Spleen (tissue), 11 donors: Measurements from ENCODE around the gene ADAM11. TPM values are rescaled to one million over a fixed set of nuclear protein-coding genes. Genes with fewer than 3 reads are reported as not detected.

Source experiments
- DNase-seq: peaks from one replicate; pipeline ENCODE4 v3.0.0-alpha.2; 2020
- H3K27ac ChIP-seq, 8 donors: fragments of 200-600 bp; sonication (generic) in 7 of 8; 1 replicate in 4 of 8; 2 replicates in 4 of 8; pipeline versions ENCODE4 v1.5.0 to v1.8.0; 2016 to 2021; ENCODE audit warnings: inconsistent platforms in 4 of 8, mild to moderate bottlenecking in 4 of 8, moderate library complexity in 1 of 8
- H3K27me3 ChIP-seq, 7 donors: fragments of 200-600 bp; sonication (generic) in 6 of 7; replicated peaks in 1 of 7; 1 replicate in 4 of 7; 2 replicates in 3 of 7; pipeline versions ENCODE4 v1.5.0 to v1.8.0; 2016 to 2021; ENCODE audit warnings: inconsistent platforms in 3 of 7, mild to moderate bottlenecking in 1 of 7
- H3K36me3 ChIP-seq, 6 donors: fragments of 200-600 bp; sonication (generic) in 5 of 6; 1 replicate in 4 of 6; 2 replicates in 2 of 6; pipeline versions ENCODE4 v1.5.0 to v1.8.0; 2016 to 2021; ENCODE audit warnings: inconsistent platforms in 2 of 6
- H3K4me1 ChIP-seq, 6 donors: fragments of 200-600 bp; sonication (generic) in 5 of 6; 1 replicate in 3 of 6; 2 replicates in 3 of 6; pipeline versions ENCODE4 v1.5.0 to v1.8.0; 2016 to 2021; ENCODE audit warnings: inconsistent platforms in 3 of 6
- H3K4me3 ChIP-seq, 8 donors: fragments of 200-600 bp; sonication (generic) in 7 of 8; 1 replicate in 4 of 8; 2 replicates in 4 of 8; pipeline versions ENCODE4 v1.5.0 to v1.8.0; 2016 to 2021; ENCODE audit warnings: inconsistent platforms in 4 of 8, mild to moderate bottlenecking in 4 of 8, moderate library complexity in 2 of 8
- H3K9me3 ChIP-seq, 8 donors: fragments of 200-600 bp; sonication (generic) in 7 of 8; 1 replicate in 4 of 8; 2 replicates in 4 of 8; pipeline versions ENCODE4 v1.5.0 to v1.8.0; 2016 to 2021; ENCODE audit warnings: inconsistent platforms in 4 of 8
- CTCF ChIP-seq, 11 experiments: fragments of 200-600 bp in 7 of 11; fragments of 450-650 bp in 4 of 11; sonication (generic) in 4 of 11; IDR thresholded peaks in 8 of 11; conservative IDR thresholded peaks in 3 of 11; 1 replicate in 7 of 11; 2 replicates in 4 of 11; pipeline versions ENCODE4 v1.4.0 to v1.8.0; 2016 to 2021; ENCODE audit warnings: antibody characterized with exemption in 11 of 11, inconsistent platforms in 4 of 11, mild to moderate bottlenecking in 1 of 11
- POLR2A ChIP-seq, 3 donors: fragments of 450-650 bp; IDR thresholded peaks; one replicate each; pipeline ENCODE4 v1.5.1; 2017; ENCODE audit warnings: antibody characterized with exemption in 3 of 3, mild to moderate bottlenecking in 1 of 3
- POLR2AphosphoS5 ChIP-seq, 3 donors: sonication (generic); formaldehyde crosslinking; IDR thresholded peaks; one replicate each; pipeline ENCODE4 v1.5.1; 2017; ENCODE audit warnings: antibody characterized with exemption in 3 of 3
- WGBS, 5 donors: extraction: QIAGEN DNeasy Blood & Tissue Kit in 3 of 5; methylation state at CpG; one replicate each; pipeline versions ENCODE4 v1.1.5 to v1.1.7; 2013 to 2018; 5-methylcytosine and 5-hydroxymethylcytosine counted together
- intact Hi-C: fragments of 100-400 bp; cut with DNase I; formaldehyde crosslinking; loops from one replicate; pipeline ENCODE4 v1.15.0; 2023; ENCODE audit warnings: low total_unique reads
- polyA plus RNA-seq, 3 donors: library from polyadenylated mRNA; stranded (reverse); fragments of 200-250 nt; gene quantifications; one replicate each; pipeline ENCODE4 v1.2.1, GENCODE V29; 2013
- total RNA-seq, 7 donors: library from RNA; depleted of rRNA in 3 of 7; stranded (reverse); fragments of >200 nt in 3 of 7; fragmentation: NEBNext Ultra II Directional in 4 of 7; extraction: Animal tissue kit (Norgen Biotek cat#: 25700) in 4 of 7; gene quantifications; one replicate each; pipeline versions ENCODE4 v1.1.0 to v1.2.1, GENCODE V29; 2016 to 2021
- donor health status: healthy with polysubstance abuse.
- donor health status: DM: no; HTN: no; CAD: no; lungs with moderate emphysema.
- donor health status: DM: no; HTN: no; CAD: no.
- donor health status: Bipolar disorder and iron deficiency.
- donor health status: healthy.
- donor health status: DM: no; HTN: no; CAD: no.
- donor health status: DM: yes; HTN: yes; CAD: no.

Gene ADAM11
- total and polyA plus RNA-seq, 10 donors = 0.10 to 0.79 (median 0.29) TPM; not detected in 1

GRCh38 chr17:44749980-44750318 lies 8.8 kb upstream of the ADAM11 start:
- WGBS, 5 donors = 70 to 82% (median 73%) methylated on average over 9 of the region's 9 CpGs
- intact Hi-C loops = no loop called here
- H3K27me3 ChIP-seq = no peaks in the 10 kb centered on the region
- H3K9me3 ChIP-seq = no peaks in the 10 kb centered on the region
- H3K36me3 ChIP-seq = peaks cover 0 to 61% (median 24%) of the 10 kb centered on the region in 6 donors
- peak overlapping the region in 1 of 8 donors; percentile 31 for H3K4me3 ChIP-seq
- TF ChIP-seq POLR2AphosphoS5 (IDR thresholded peaks at IDR 0.05) = no peak
- TF ChIP-seq POLR2A (IDR thresholded peaks at IDR 0.05) = no peak
- TF ChIP-seq CTCF (IDR thresholded peaks at IDR 0.05 in 8 of 11, conservative IDR thresholded peaks at IDR 0.05 in 3 of 11) = no peak
- no peak for DNase-seq
- H3K4me1 ChIP-seq = no peaks in the 10 kb centered on the region
- H3K27ac ChIP-seq = no peak overlapping the region

- H3K27me3 ChIP-seq = peaks cover 0 to 7% (median 0%) of the 10 kb centered on the region in 7 donors
- DNase-seq = no peak
- 81 to 87% (median 85%) methylated on average over 7 of the region's 7 CpGs for WGBS, 5 donors
- intact Hi-C loops = no loop called here
- TF ChIP-seq CTCF (IDR thresholded peaks at IDR 0.05 in 8 of 11, conservative IDR thresholded peaks at IDR 0.05 in 3 of 11) (no peak), POLR2AphosphoS5 (IDR thresholded peaks at IDR 0.05) (no peak), POLR2A (IDR thresholded peaks at IDR 0.05) (no peak)
- no peak overlapping the region for H3K27ac ChIP-seq
- no peaks in the 10 kb centered on the region for H3K4me1 ChIP-seq
- H3K9me3 ChIP-seq = no peaks in the 10 kb centered on the region
- H3K4me3 ChIP-seq = no peak overlapping the region
- peaks cover 0 to 61% (median 24%) of the 10 kb centered on the region in 6 donors for H3K36me3 ChIP-seq
These were observed 7.5 kb upstream of the ADAM11 start for GRCh38 chr17:44751331-44751730.

- intact Hi-C loops = no loop called here
- DNase-seq = no peak
- Histone ChIP-seq H3K4me1 (no peaks in the 10 kb centered on the region), H3K27ac (no peak overlapping the region), H3K4me3 (no peak overlapping the region), H3K27me3 (peaks cover 0 to 10% (median 0%) of the 10 kb centered on the region in 7 donors), H3K9me3 (no peaks in the 10 kb centered on the region), H3K36me3 (peaks cover 0 to 56% (median 24%) of the 10 kb centered on the region in 6 donors)
- TF ChIP-seq POLR2AphosphoS5 (IDR thresholded peaks at IDR 0.05) (no peak), CTCF (IDR thresholded peaks at IDR 0.05 in 8 of 11, conservative IDR thresholded peaks at IDR 0.05 in 3 of 11) (no peak), POLR2A (IDR thresholded peaks at IDR 0.05) (no peak)
- 92 to 95% (median 94%) methylated on average over 10 of the region's 10 CpGs for WGBS, 5 donors
These were observed 7.0 kb upstream of the ADAM11 start for GRCh38 chr17:44751806-44752205.

GRCh38 chr17:44752953-44753861 lies 5.6 kb upstream of the ADAM11 start:
- intact Hi-C loops = no loop called here
- peaks cover 0 to 24% (median 3%) of the 10 kb centered on the region in 7 donors for H3K27me3 ChIP-seq
- no peak overlapping the region for H3K4me3 ChIP-seq
- TF ChIP-seq POLR2A (IDR thresholded peaks at IDR 0.05) (no peak), POLR2AphosphoS5 (IDR thresholded peaks at IDR 0.05) (no peak), CTCF (IDR thresholded peaks at IDR 0.05 in 8 of 11, conservative IDR thresholded peaks at IDR 0.05 in 3 of 11) (no peak)
- peaks cover 0 to 42% (median 14%) of the 10 kb centered on the region in 6 donors for H3K36me3 ChIP-seq
- DNase-seq = no peak
- H3K27ac ChIP-seq = no peak overlapping the region
- no peaks in the 10 kb centered on the region for H3K9me3 ChIP-seq
- H3K4me1 ChIP-seq = peaks cover 0 to 5% (median under 1%) of the 10 kb centered on the region in 6 donors
- WGBS, 5 donors = 80 to 88% (median 81%) methylated on average over 10 to 17 of the region's 17 CpGs
